Activated CD4-positive, alpha-beta T cell treated with anti-CD3 and anti-CD28 coated beads, Interleukin-2, amount 10 ng/mL, durations not matched to agents 24 days and 14 days (primary cell): Measurements from ENCODE around the gene UGT1A5. TPM values are rescaled to one million over a fixed set of nuclear protein-coding genes. Genes with fewer than 3 reads are reported as not detected.
"Not testable (repeated sequence)": the region's sequence is repeated elsewhere in the genome, so short reads cannot be mapped to it uniquely, and the experiment has no call there.

Source experiments
- DNase-seq: peaks from one replicate; pipeline ENCODE4 v3.0.0; 2022
- H3K27ac Mint-ChIP-seq: one replicate; pipeline ENCODE4 v1.8.0; 2022; ENCODE audit warnings: mild to moderate bottlenecking, mixed read lengths
- H3K27me3 Mint-ChIP-seq: one replicate; pipeline ENCODE4 v1.8.0; 2022; ENCODE audit warnings: mixed read lengths
- H3K36me3 Mint-ChIP-seq: one replicate; pipeline ENCODE4 v1.8.0; 2022; ENCODE audit warnings: low read depth, mild to moderate bottlenecking, mixed read lengths
- H3K4me1 Mint-ChIP-seq: one replicate; pipeline ENCODE4 v1.8.0; 2021; ENCODE audit warnings: mixed read lengths
- H3K4me3 Mint-ChIP-seq: one replicate; pipeline ENCODE4 v1.8.0; 2022; ENCODE audit warnings: mild to moderate bottlenecking, moderate library complexity, mixed read lengths
- H3K9me3 Mint-ChIP-seq: one replicate; pipeline ENCODE4 v1.8.0; 2021; ENCODE audit warnings: mixed read lengths
- intact Hi-C: fragments of 100-400 bp; cut with micrococcal nuclease; formaldehyde crosslinking; loops from one replicate; pipeline ENCODE4 v1.15.1; 2023
- total RNA-seq: library from RNA; stranded (reverse); gene quantifications from 2 replicates; pipeline ENCODE4 v1.2.3, GENCODE V29; 2022

Gene UGT1A5
- total RNA-seq, 1 donor from 2014 or later: not detected

DNA sequence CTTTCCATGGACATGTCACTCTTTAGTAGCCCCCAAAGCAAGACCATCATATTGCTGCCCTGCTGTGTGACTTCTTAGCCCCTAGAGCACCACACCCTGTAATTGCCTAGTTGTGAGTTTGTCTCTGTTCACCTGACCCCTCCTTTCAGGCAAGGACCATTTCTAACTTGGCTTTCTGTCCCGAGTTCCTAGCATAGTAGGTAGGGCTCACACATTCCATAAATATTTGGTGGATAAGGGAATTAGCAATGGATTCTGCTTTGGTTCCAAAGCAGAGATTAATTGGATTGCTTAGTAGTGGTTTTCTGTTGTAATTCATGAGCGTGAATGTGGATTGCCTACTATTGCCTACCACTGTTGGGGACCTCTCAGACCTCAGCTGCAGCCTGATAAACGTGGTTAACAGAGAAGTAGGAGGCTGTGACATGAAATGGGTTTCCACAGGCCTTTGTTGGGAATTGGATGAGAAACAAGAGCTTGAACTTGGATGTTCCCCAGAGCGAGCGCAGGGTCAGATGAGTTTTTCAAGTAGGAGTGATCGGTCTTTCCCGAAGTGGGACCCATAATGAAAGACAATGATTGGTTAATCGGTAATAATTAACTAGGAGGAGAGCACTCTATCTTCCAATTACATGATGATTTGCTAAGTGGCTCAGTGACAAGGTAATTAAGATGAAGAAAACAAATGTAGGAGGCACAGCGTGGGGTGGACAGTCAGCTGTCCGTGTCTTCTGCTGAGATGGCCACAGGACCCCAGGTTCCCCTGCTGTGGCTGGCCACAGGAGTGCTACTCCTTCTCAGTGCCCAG is 34.0 kb downstream of the UGT1A5 start:
- intact Hi-C loops: no loop called here
- Mint-ChIP-seq H3K27ac (no peak overlapping the region), H3K4me1 (no peaks in the 10 kb centered on the region), H3K36me3 (no peaks in the 10 kb centered on the region), H3K27me3 (no peaks in the 10 kb centered on the region), H3K4me3 (no peak overlapping the region), H3K9me3 (peaks cover 13% of the 10 kb centered on the region)
- DNase-seq: no peak

DNA sequence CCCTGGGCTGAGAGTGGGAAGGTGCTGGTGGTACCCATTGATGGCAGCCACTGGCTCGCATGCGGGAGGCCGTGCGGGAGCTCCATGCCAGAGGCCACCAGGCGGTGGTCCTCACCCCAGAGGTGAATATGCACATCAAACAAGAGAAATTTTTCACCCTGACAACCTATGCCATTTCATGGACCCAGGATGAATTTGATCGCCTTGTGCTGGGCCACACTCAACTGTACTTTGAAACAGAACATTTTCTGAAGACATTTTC is 34.5 kb downstream of the UGT1A5 start:
- Mint-ChIP-seq H3K4me1 (no peaks in the 10 kb centered on the region), H3K9me3 (peaks cover 17% of the 10 kb centered on the region), H3K36me3 (no peaks in the 10 kb centered on the region), H3K27me3 (no peaks in the 10 kb centered on the region), H3K4me3 (no peak overlapping the region), H3K27ac (no peak overlapping the region)
- intact Hi-C loops: no loop called here
- DNase-seq: no peak

DNA sequence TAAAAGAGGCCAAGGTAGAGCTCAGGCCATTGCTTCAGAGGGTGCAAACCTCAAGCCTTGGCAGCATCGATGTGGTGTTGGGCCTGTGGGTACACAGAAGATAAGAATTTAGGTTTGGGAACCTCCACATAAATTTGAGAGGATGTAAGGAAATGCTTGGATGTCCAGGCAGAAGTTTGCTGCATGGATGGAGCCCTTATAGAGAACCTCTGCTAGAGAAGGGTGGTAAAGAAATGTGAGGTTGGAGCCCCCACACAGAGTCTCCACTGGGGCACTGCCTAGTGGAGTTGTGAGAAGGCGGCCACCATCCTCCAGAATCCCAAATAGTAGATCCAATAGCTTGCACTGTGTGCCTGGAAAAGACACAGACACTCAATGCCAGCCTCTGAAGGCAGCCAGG is 38.0 kb downstream of the UGT1A5 start:
- H3K27ac Mint-ChIP-seq, H3K36me3 Mint-ChIP-seq, DNase-seq, intact Hi-C loops, H3K27me3 Mint-ChIP-seq, H3K4me1 Mint-ChIP-seq, H3K4me3 Mint-ChIP-seq: not testable (repeated sequence)
- H3K9me3 Mint-ChIP-seq: peaks cover 17% of the 10 kb centered on the region

DNA sequence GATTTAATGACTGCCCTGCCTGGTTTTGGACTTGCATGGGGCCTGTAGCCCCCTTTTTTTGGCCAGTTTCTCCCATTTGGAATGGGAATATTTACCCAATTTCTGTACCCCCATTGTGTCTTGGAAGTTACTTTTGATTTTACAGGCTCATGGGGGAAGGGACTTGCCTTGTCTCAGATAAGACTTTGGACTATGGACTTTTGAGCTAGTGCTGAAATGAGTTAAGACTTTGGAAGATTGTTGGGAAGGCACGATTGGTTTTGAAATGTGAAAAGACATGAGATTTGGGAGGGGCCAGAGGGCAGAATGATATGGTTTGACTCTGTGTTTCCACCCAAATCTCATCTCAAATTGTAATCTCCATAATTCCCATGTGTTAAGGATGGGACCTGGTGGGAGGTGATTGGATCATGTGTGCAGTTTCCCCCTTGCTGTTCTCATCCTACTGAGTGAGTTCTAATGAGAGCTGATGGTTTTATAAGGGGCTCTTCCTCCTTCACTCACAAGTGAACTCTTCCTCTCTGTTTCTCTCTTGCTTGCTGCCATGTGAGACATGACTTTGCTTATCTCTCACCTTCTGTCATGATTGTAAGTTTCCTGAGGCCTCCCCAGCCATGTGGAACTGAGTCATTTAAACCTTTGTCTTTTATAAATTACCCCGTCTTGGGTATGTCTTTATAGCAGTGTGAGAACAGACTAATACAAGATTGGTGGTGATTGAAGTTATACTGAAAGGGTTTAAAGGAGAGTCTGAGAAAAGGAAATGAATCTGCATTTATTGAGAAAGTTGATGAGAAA is 38.7 kb downstream of the UGT1A5 start:
- H3K36me3 Mint-ChIP-seq, H3K4me1 Mint-ChIP-seq, H3K4me3 Mint-ChIP-seq, H3K27me3 Mint-ChIP-seq, H3K27ac Mint-ChIP-seq, DNase-seq, intact Hi-C loops: not testable (repeated sequence)
- H3K9me3 Mint-ChIP-seq: peaks cover 17% of the 10 kb centered on the region

DNA sequence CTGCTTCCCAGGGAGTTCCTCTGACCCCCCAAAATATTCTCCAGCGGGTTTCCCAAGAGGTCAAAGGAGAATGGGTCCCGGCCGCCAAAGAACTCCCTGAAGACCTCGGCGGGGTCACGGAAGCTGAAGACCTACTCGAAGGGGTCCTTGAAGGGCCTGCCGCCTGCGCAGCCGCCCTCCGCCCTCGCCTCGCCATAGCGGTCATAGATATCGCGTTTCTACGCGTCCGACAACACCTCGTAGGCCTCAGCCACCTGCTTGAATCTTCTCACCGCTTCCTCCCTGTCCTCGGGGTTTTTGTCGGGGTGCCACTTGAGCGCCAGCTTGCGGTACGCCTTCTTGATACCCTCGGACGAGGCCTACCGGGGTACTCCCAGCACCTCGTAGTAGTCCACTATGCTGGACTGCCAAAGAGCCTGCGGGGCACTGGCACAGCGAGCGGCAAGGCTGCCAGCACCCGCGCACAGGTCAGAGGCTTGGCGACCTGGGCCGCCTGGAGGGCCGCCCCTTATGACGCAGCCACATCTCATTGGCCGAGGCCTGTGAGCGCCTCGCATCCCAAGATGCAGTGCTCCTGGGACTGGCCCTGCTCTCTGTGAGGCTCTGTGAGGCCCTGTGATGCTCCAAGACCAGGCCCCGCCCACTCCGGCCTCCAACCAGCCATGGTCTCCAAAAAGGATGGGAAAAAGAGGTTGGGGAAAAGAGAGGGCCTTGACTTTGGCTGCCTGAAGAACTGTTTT is 42.3 kb downstream of the UGT1A5 start:
- intact Hi-C loops: no loop called here
- no peak for DNase-seq
- Mint-ChIP-seq H3K4me1 (no peaks in the 10 kb centered on the region), H3K36me3 (no peaks in the 10 kb centered on the region), H3K27me3 (no peaks in the 10 kb centered on the region), H3K27ac (no peak overlapping the region), H3K9me3 (peaks cover 9% of the 10 kb centered on the region), H3K4me3 (no peak overlapping the region)

DNA sequence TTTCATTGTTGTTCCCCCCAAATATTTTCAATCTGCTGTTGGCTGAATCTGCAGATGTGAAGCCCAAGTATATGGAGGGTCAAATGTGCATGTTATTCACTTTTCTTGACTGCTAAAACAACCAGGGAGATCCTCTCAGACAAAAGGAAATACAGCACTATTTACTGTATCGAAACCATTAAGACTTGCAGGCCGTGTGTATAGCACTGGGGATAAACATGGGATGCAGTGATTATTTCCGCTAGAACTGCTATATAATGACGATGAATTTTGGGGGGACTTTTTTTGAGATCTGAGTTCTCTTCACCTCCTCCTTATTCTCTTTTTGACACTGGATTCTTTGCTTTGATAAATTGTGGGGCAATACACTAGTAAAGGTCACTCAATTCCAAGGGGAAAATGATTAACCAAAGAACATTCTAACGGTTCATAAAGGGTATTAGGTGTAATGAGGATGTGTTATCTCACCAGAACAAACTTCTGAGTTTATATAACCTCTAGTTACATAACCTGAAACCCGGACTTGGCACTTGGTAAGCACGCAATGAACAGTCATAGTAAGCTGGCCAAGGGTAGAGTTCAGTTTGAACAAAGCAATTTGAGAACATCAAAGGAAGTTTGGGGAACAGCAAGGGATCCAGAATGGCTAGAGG is 43.8 kb downstream of the UGT1A5 start:
- Mint-ChIP-seq H3K27ac (no peak overlapping the region), H3K4me1 (no peaks in the 10 kb centered on the region), H3K36me3 (no peaks in the 10 kb centered on the region), H3K9me3 (peaks cover 5% of the 10 kb centered on the region), H3K27me3 (no peaks in the 10 kb centered on the region), H3K4me3 (no peak overlapping the region)
- intact Hi-C loops: no loop called here
- no peak for DNase-seq

DNA sequence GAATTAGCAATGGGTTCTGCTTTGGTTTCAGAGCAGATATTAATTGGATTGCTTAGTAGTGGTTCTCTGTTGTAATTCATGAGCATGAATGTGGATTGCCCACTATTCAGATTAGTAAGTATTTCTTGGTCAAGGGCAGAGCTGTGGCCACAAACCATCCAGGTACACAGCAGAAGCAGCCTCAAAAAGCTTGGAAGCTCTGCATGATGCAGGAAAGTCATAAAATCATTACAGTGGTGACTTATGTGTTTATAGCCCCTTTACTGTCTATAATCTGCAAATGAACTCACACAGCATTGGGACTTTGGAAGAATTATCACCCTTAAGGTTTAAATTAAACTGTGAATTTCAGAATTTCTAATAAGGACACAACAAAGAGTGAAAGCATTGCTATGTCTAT is 45.4 kb downstream of the UGT1A5 start:
- Mint-ChIP-seq H3K27me3 (no peaks in the 10 kb centered on the region), H3K27ac (no peak overlapping the region), H3K36me3 (no peaks in the 10 kb centered on the region), H3K4me3 (no peak overlapping the region), H3K4me1 (no peaks in the 10 kb centered on the region), H3K9me3 (no peaks in the 10 kb centered on the region)
- no peak for DNase-seq
- intact Hi-C loops: no loop called here

DNA sequence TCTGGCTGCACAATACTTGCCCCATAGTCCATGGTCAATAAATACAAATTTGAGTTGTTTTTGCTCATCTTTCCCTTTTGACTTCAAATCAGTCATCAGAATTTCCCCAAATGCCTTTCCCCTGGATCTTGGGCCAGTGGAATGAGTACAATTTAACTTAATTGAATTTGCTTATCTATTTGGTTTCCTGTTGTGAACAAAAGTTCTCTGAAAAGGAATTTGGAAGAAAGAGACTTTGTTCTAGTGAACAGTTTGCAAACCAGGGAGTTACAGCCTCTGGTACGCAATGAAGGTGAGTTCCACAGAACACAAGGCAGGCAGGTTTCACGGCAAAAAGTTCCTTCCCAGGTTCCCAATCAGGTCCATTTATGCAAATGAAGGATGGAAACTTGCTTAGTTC is 46.1 kb downstream of the UGT1A5 start:
- DNase-seq: no peak
- no peaks in the 10 kb centered on the region for H3K9me3 Mint-ChIP-seq
- peaks cover 5% of the 10 kb centered on the region for H3K27me3 Mint-ChIP-seq
- no peaks in the 10 kb centered on the region for H3K4me1 Mint-ChIP-seq
- intact Hi-C loops: no loop called here
- H3K27ac Mint-ChIP-seq: no peak overlapping the region
- no peaks in the 10 kb centered on the region for H3K36me3 Mint-ChIP-seq
- H3K4me3 Mint-ChIP-seq: no peak overlapping the region

DNA sequence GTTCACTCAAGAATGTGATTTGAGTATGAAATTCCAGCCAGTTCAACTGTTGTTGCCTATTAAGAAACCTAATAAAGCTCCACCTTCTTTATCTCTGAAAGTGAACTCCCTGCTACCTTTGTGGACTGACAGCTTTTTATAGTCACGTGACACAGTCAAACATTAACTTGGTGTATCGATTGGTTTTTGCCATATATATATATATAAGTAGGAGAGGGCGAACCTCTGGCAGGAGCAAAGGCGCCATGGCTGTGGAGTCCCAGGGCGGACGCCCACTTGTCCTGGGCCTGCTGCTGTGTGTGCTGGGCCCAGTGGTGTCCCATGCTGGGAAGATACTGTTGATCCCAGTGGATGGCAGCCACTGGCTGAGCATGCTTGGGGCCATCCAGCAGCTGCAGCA is 47.3 kb downstream of the UGT1A5 start, which contains the start of gene UGT1A1:
Gene UGT1A1 (plus strand): TSS at position 228 of the 400 bp plus-strand sequence. CDS start 18 bp downstream, at position 246.
- H3K4me3 Mint-ChIP-seq: no peak within 1 kb of the TSS
- intact Hi-C loops: no loop called here
- DNase-seq: no peak

DNA sequence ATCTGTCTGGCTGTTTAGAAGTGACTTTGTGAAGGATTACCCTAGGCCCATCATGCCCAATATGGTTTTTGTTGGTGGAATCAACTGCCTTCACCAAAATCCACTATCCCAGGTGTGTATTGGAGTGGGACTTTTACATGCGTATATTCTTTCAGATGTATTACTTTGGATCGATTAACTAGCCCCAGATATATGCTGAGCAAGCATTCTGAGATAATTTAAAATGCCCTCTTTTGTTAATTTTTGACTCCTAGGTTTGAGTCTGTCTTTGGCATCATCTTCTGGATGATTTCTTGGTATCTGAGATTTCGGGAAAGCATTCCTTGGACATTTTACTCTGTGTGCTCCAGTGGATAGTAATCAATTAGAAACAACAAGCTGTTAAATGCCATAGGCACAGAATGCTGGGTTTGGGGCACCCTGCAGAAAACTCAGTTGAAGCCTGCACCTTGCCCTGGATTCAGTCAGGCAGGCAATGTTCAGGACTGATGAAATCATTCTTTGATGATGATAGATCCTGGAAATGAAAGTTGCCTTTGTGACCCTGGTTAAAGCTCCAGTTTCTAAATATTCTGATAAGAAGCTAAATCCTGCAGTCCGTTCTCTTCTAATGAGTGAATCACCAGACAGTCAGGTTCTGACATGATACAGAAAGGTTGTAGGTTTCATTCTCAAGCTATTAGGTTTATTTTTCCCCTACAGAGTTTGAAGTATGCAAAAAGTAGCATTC is 48.5 kb downstream of the UGT1A5 start:
- no peak overlapping the region for H3K4me3 Mint-ChIP-seq
- H3K27me3 Mint-ChIP-seq: peaks cover 10% of the 10 kb centered on the region
- DNase-seq: no peak
- no peaks in the 10 kb centered on the region for H3K36me3 Mint-ChIP-seq
- no peaks in the 10 kb centered on the region for H3K9me3 Mint-ChIP-seq
- no peak overlapping the region for H3K27ac Mint-ChIP-seq
- intact Hi-C loops: no loop called here
- H3K4me1 Mint-ChIP-seq: peaks cover 3% of the 10 kb centered on the region

More for the DNA sequence above, 47.3 kb downstream of the UGT1A5 start, which contains the start of gene UGT1A1:
- peaks cover 3% of the 10 kb centered on the region for H3K4me1 Mint-ChIP-seq
- no peak within 1 kb of the TSS for H3K27ac Mint-ChIP-seq
- H3K27me3 Mint-ChIP-seq: peaks cover 8% of the 10 kb centered on the region
- no peaks in the 10 kb centered on the region for H3K9me3 Mint-ChIP-seq
- H3K36me3 Mint-ChIP-seq: no peaks in the 10 kb centered on the region

DNA sequence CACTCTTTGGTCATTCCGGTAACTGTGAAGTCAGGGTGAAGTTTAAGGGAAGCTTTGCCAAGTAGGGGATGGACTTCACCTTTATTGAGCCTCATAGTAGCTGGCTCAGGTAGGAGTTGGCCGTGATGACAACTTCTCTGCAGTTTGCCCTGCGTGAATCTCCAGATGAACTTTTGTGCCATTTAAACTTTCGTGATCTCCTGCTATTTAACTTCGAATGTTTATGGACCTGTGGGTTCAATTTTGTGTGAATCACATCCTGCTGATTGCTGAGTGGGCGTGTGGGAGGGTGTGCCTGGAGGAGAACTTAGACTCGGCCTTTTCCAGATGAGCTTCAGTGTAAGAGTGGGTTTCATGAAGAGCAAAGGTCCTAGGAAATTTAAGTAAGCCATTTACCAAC is 51.6 kb downstream of the UGT1A5 start:
- DNase-seq: no peak
- Mint-ChIP-seq H3K4me1 (peaks cover 3% of the 10 kb centered on the region), H3K36me3 (no peaks in the 10 kb centered on the region), H3K9me3 (no peaks in the 10 kb centered on the region), H3K27me3 (peaks cover 12% of the 10 kb centered on the region), H3K4me3 (no peak overlapping the region), H3K27ac (no peak overlapping the region)
- intact Hi-C loops: no loop called here

DNA sequence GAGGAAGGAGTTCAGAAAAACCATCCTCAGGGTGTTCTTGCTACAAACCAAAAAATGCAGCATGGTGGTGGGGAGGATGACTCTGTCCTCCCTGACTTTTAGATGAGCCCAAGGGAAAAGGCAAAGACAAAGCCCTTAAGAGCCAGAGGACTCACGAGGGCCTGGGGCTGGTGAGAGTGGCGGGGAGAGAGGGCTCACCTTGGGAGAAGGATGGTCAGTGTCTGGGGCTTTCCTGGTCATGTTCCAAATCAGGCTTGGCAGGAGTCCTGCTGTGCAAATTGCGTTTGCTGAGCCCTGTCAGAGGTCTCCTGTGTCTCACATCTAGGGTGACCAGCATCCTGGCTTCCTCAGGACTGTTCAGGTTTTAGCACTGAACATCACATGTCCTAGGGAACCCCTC is 52.1 kb downstream of the UGT1A5 start:
- DNase-seq: no peak
- Mint-ChIP-seq H3K4me3 (no peak overlapping the region), H3K36me3 (no peaks in the 10 kb centered on the region), H3K9me3 (no peaks in the 10 kb centered on the region), H3K27me3 (peaks cover 12% of the 10 kb centered on the region), H3K4me1 (peaks cover 3% of the 10 kb centered on the region), H3K27ac (no peak overlapping the region)
- intact Hi-C loops: no loop called here

DNA sequence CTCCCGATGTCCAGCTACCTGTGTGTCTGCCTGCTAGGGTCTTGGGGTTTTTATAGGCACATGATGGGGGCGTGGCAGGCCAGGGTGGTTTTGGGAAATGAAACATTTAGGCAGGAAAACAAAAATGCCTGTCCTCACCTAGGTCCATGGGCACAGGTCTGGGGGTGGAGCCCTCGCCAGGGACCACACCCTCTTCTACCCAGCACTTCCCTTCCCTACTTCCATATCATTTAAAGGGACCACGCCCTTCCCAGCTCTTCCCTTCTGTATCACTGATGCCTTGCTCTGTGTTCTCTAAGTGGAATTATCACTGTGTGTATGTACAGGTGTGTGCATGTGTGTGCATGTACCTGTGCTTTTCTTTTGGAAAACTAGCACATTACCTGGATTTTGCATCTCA is 53.7 kb downstream of the UGT1A5 start:
- DNase-seq: no peak
- Mint-ChIP-seq H3K27ac (no peak overlapping the region), H3K27me3 (peaks cover 12% of the 10 kb centered on the region), H3K4me3 (no peak overlapping the region), H3K9me3 (no peaks in the 10 kb centered on the region), H3K4me1 (peaks cover 3% of the 10 kb centered on the region), H3K36me3 (no peaks in the 10 kb centered on the region)
- intact Hi-C loops: no loop called here
